Vagina (tissue), 2 donors: ENCODE measurements around the gene PUS3. TPM values are rescaled to one million over a fixed set of nuclear protein-coding genes. Genes with fewer than 3 reads are reported as not detected.
"Not testable (repeated sequence)": the region's sequence is repeated elsewhere in the genome, so short reads cannot be mapped to it uniquely, and the experiment has no call there.

ENCODE experiments used
- DNase-seq, 2 donors: peaks; one replicate each; pipeline ENCODE4 v3.0.0-alpha.2; 2017; ENCODE audit errors: extremely low spot score in 2 of 2
- H3K27ac ChIP-seq: fragments of 200-600 bp; sonication (generic); one replicate; pipeline ENCODE4 v1.5.1; 2019
- H3K27me3 ChIP-seq: fragments of 200-600 bp; sonication (generic); one replicate; pipeline ENCODE4 v1.5.1; 2019
- H3K36me3 ChIP-seq, 2 donors: fragments of 200-600 bp; sonication (generic); one replicate each; pipeline ENCODE4 v1.5.1; 2017 to 2019
- H3K4me1 ChIP-seq: fragments of 200-600 bp; sonication (generic); one replicate; pipeline ENCODE4 v1.5.1; 2019
- H3K4me3 ChIP-seq, 2 donors: fragments of 200-600 bp; sonication (generic); 1 replicate in 1 of 2; 2 replicates in 1 of 2; pipeline ENCODE4 v1.5.1; 2016 to 2019
- H3K9me3 ChIP-seq: fragments of 200-600 bp; sonication (generic); one replicate; pipeline ENCODE4 v1.5.1; 2019
- CTCF ChIP-seq, 3 experiments: fragments of 450-650 bp in 2 of 3; fragments of 200-600 bp in 1 of 3; sonication (generic) in 1 of 3; IDR thresholded peaks; one replicate each; pipeline ENCODE4 v1.5.1; 2017 to 2019; ENCODE audit warnings: antibody characterized with exemption in 3 of 3, mild to moderate bottlenecking in 2 of 3, moderate library complexity in 2 of 3
- POLR2A ChIP-seq, 2 donors: fragments of 450-650 bp; IDR thresholded peaks; one replicate each; pipeline ENCODE4 v1.6.1; 2017; ENCODE audit warnings: antibody characterized with exemption in 2 of 2, mild to moderate bottlenecking in 2 of 2, moderate library complexity in 2 of 2
- POLR2AphosphoS5 ChIP-seq, 2 donors: sonication (generic); formaldehyde crosslinking; IDR thresholded peaks; one replicate each; pipeline ENCODE4 v1.9.0; 2017; ENCODE audit warnings: antibody characterized with exemption in 2 of 2, mild to moderate bottlenecking in 2 of 2, low read depth in 1 of 2; ENCODE audit not compliant: insufficient read depth in 1 of 2
- intact Hi-C: fragments of 100-400 bp; cut with DNase I; formaldehyde crosslinking; loops from one replicate; pipeline ENCODE4 v1.15.1; 2023
- total RNA-seq: library from RNA; depleted of rRNA; stranded (reverse); fragments of >200 nt; gene quantifications from one replicate; pipeline ENCODE4 v1.2.3, GENCODE V29; 2016

PUS3 gene
- total RNA-seq, 1 donor from 2014 or later, result 8.1 TPM

GRCh38 chr11:125871391-125872137 is 31.4 kb downstream of the PUS3 start:
- Histone ChIP-seq H3K9me3 (no peaks in the 10 kb centered on the region), H3K36me3 (no peaks in the 10 kb centered on the region), H3K27ac (no peak overlapping the region), H3K4me3 (no peak overlapping the region), H3K4me1 (no peaks in the 10 kb centered on the region), H3K27me3 (no peaks in the 10 kb centered on the region)
- intact Hi-C loops, result no loop called here
- no peak for TF ChIP-seq CTCF (IDR thresholded peaks at IDR 0.05)
- no peak for TF ChIP-seq POLR2A (IDR thresholded peaks at IDR 0.05)
- no peak for TF ChIP-seq POLR2AphosphoS5 (IDR thresholded peaks at IDR 0.05; ENCODE audit: insufficient read depth in 1 of 2, low read depth in 1 of 2)
- DNase-seq, result no peak

- H3K4me3 ChIP-seq, result no peak overlapping the region
- no peaks in the 10 kb centered on the region for H3K9me3 ChIP-seq
- no peaks in the 10 kb centered on the region for H3K4me1 ChIP-seq
- no peak overlapping the region for H3K27ac ChIP-seq
- H3K27me3 ChIP-seq, result no peaks in the 10 kb centered on the region
- intact Hi-C loops, result no loop called here
- no peaks in the 10 kb centered on the region for H3K36me3 ChIP-seq
- TF ChIP-seq CTCF (IDR thresholded peaks at IDR 0.05), result no peak
- no peak for TF ChIP-seq POLR2AphosphoS5 (IDR thresholded peaks at IDR 0.05; ENCODE audit: insufficient read depth in 1 of 2, low read depth in 1 of 2)
- TF ChIP-seq POLR2A (IDR thresholded peaks at IDR 0.05), result no peak
- DNase-seq, result no peak
Observed at GRCh38 chr11:125869521-125869920, 33.5 kb downstream of the PUS3 start.

- H3K9me3 ChIP-seq, H3K36me3 ChIP-seq, H3K27ac ChIP-seq, intact Hi-C loops, H3K27me3 ChIP-seq, H3K4me3 ChIP-seq, DNase-seq, H3K4me1 ChIP-seq: not testable (repeated sequence)
Observed at GRCh38 chr11:125865354-125865753, 37.7 kb downstream of the PUS3 start.

- DNase-seq, intact Hi-C loops, H3K27ac ChIP-seq, H3K4me1 ChIP-seq, H3K36me3 ChIP-seq, H3K4me3 ChIP-seq, H3K9me3 ChIP-seq, H3K27me3 ChIP-seq: not testable (repeated sequence)
Observed at GRCh38 chr11:125862786-125863185, 40.2 kb downstream of the PUS3 start.

- H3K9me3 ChIP-seq, H3K36me3 ChIP-seq, DNase-seq, H3K4me3 ChIP-seq, H3K27ac ChIP-seq, H3K27me3 ChIP-seq, H3K4me1 ChIP-seq, intact Hi-C loops: not testable (repeated sequence)
Observed at GRCh38 chr11:125857670-125858069, 45.3 kb downstream of the PUS3 start.

- H3K9me3 ChIP-seq, result no peaks in the 10 kb centered on the region
- TF ChIP-seq POLR2A (IDR thresholded peaks at IDR 0.05) (no peak), CTCF (IDR thresholded peaks at IDR 0.05) (no peak), POLR2AphosphoS5 (IDR thresholded peaks at IDR 0.05; ENCODE audit: insufficient read depth in 1 of 2, low read depth in 1 of 2) (no peak)
Observed at GRCh38 chr11:125846188-125846587, 56.8 kb downstream of the PUS3 start.

More at GRCh38 chr11:125846188-125846587, 56.8 kb downstream of the PUS3 start:
- Histone ChIP-seq H3K27me3 (no peaks in the 10 kb centered on the region), H3K27ac (no peak overlapping the region), H3K4me1 (no peaks in the 10 kb centered on the region), H3K36me3 (no peaks in the 10 kb centered on the region), H3K4me3 (no peak overlapping the region)
- DNase-seq, result no peak
- intact Hi-C loops, result no loop called here

Other genes with a start within 250 kb of the PUS3 start
- not detected for gene ACRV1, start 222.4 kb downstream of the PUS3 start, total RNA-seq
- gene PATE1, start 156.9 kb downstream of the PUS3 start, total RNA-seq, result not detected
- gene PATE2, start 124.4 kb downstream of the PUS3 start, total RNA-seq, result not detected
- not detected for gene PATE3, start 115.1 kb downstream of the PUS3 start, total RNA-seq
- gene PATE4, start 69.9 kb downstream of the PUS3 start, total RNA-seq, result not detected
- 3.7 TPM for gene HYLS1, start 15.5 kb downstream of the PUS3 start, total RNA-seq
- not detected for gene DDX25, start 1.3 kb upstream of the PUS3 start, total RNA-seq
- gene VSIG10L2, start 42.8 kb upstream of the PUS3 start, total RNA-seq, result 28.2 TPM
- 9.8 TPM for gene CDON, start 159.7 kb upstream of the PUS3 start, total RNA-seq